ENCODE results near the gene C5orf63. TPM values are rescaled to one million over a fixed set of nuclear protein-coding genes. Genes with fewer than 3 reads are reported as not detected.
"Not testable (repeated sequence)": the region's sequence is repeated elsewhere in the genome, so short reads cannot be mapped to it uniquely, and the experiment has no call there.

The C5orf63 gene
- total RNA-seq (5.0 TPM), polyA plus RNA-seq (ENCODE audit: insufficient read depth in 1 of 8, insufficient read length in 8 of 8, low replicate concordance in 1 of 8) (1 to 10 TPM; 5.5 to 9.3 (median 6.8) TPM)
- long read RNA-seq, donor 1, full-length matches to known transcripts, result 1 of 1 reads
- long read RNA-seq, donor 1, partial matches to known transcripts, result 0 of 1 reads
- long read RNA-seq, donor 1, other reads (novel, unspliced or antisense), result 0 of 1 reads
- long read RNA-seq, donor 2, result 0 reads
- long read RNA-seq, donor 3, full-length matches to known transcripts, result 3 of 3 reads
- long read RNA-seq, donor 3, partial matches to known transcripts, result 0 of 3 reads
- long read RNA-seq, donor 3, other reads (novel, unspliced or antisense), result 0 of 3 reads
- long read RNA-seq, donor 4, result 0 reads
- long read RNA-seq, donor 5, full-length matches to known transcripts, result 4 of 4 reads
- long read RNA-seq, donor 5, partial matches to known transcripts, result 0 of 4 reads
- long read RNA-seq, donor 5, other reads (novel, unspliced or antisense), result 0 of 4 reads
- long read RNA-seq, donor 6, full-length matches to known transcripts, result 9 of 9 reads
- long read RNA-seq, donor 6, partial matches to known transcripts, result 0 of 9 reads
- long read RNA-seq, donor 6, other reads (novel, unspliced or antisense), result 0 of 9 reads
- long read RNA-seq, donor 7, partial matches to known transcripts, result 0 of 1 reads
- long read RNA-seq, donor 7, other reads (novel, unspliced or antisense), result 0 of 1 reads
- long read RNA-seq, donor 8, full-length matches to known transcripts, result 2 of 2 reads
- long read RNA-seq, donor 8, partial matches to known transcripts, result 0 of 2 reads
- long read RNA-seq, donor 8, other reads (novel, unspliced or antisense), result 0 of 2 reads
- long read RNA-seq, donor 9, full-length matches to known transcripts, result 3 of 3 reads
- long read RNA-seq, donor 9, partial matches to known transcripts, result 0 of 3 reads
- long read RNA-seq, donor 9, other reads (novel, unspliced or antisense), result 0 of 3 reads
- long read RNA-seq, donor 10, partial matches to known transcripts, result 0 of 2 reads
- long read RNA-seq, donor 10, other reads (novel, unspliced or antisense), result 0 of 2 reads
- long read RNA-seq, donor 11, partial matches to known transcripts, result 0 of 1 reads
- long read RNA-seq, donor 11, other reads (novel, unspliced or antisense), result 0 of 1 reads

DNA sequence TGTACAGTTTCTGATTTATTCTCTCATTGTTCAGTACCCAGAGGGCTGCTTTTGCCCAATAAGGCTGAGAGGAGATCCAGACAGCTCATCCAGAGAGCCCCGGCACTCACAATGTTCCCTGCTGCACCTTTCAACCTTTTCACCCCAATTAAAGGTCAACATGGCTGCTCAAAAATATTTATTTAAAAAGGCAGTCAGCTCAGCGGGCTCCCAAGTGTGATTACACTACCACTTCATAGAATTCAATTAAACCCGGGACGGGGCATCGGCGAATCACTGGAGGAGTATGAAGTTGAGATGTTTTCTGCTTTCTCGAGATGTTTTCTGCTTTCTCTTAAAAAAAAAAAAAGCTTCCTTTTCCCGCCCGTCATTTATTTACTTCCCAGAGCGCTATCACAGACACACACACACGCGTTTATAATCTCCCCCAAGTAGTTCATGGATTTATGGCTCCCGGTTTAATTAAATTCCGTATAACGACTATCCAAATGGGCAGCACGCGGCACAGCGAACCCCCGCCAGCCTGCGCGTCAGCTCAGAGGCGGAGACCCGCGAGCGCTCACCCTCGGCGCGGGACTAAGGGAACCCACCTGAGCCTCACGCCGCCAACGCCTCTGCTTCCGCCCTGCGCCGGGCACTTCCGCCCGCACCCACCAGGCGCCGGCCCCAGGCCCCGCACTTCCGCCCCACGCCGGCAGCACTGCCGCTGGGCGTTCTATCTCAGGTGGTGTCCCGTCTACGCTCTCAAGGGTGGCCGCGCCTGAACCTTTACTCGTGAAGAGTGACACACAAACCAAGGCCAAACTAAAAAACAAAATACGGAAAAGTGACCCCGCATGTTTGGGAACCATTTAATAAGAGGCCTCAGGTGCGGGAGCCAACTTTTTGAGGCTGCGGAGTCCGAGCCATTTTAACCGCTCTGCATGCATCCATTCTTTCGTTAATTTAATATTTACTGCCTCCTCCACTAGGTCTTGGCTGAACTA, at the start of gene C5orf63:
Gene C5orf63 (minus strand): TSS at position 642 of the 986 bp plus-strand sequence. CDS start 14,507 bp downstream, outside the sequence.
- WGBS (ENCODE audit: insufficient coverage), result 16% methylated on average over 32 of the region's 56 CpGs
- Histone ChIP-seq H3K9me3 (replicated peaks; ENCODE audit: control insufficient read depth, low read depth, low read length) (no peaks in the 10 kb centered on the region), H3K27me3 (ENCODE audit: control insufficient read depth, insufficient read depth, low read length) (no peaks in the 10 kb centered on the region), H3K4me1 (ENCODE audit: control insufficient read depth, insufficient read depth, low read length) (peaks cover 6% of the 10 kb centered on the region), H3K27ac (ENCODE audit: low read length) (peak within 1 kb of the TSS; percentile 60), H3K36me3 (ENCODE audit: control insufficient read depth, insufficient read depth, low read length) (peaks cover 2% of the 10 kb centered on the region), H3K4me3 (ENCODE audit: low read length) (peak within 1 kb of the TSS; percentile 72)
- DNase-seq, result peak; percentile 65

DNA sequence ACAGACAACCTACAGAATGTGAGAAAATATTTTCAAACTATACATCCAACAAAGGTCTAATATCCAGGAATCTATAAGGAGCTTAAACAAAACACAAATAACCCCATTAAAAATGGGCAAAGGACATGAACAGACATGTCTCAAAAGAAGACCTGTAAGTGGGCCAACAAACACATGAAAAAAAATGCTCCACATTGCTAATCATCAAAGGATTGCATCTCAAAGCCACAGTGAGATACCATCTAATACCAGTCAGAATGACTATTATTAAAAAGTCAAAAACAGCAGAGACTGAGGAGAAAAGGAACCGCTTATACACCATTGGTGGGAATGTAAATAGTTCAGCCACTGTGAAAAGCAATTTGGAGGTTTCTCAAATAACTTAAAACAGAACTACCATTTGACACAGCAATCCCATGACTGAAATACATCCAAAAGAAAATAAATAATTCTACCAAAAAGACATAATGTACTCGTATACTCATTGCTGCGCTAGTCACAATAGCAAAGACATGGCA, 39.1 kb upstream of the C5orf63 start:
- Histone ChIP-seq H3K4me3 (ENCODE audit: low read length) (no peak overlapping the region), H3K4me1 (ENCODE audit: control insufficient read depth, insufficient read depth, low read length) (no peaks in the 10 kb centered on the region), H3K36me3 (ENCODE audit: control insufficient read depth, insufficient read depth, low read length) (no peaks in the 10 kb centered on the region), H3K27ac (ENCODE audit: low read length) (no peak overlapping the region), H3K9me3 (replicated peaks; ENCODE audit: control insufficient read depth, low read depth, low read length) (peaks cover 2% of the 10 kb centered on the region), H3K27me3 (ENCODE audit: control insufficient read depth, insufficient read depth, low read length) (no peaks in the 10 kb centered on the region)
- WGBS (ENCODE audit: insufficient coverage), result no CpG with 5 or more reads among the region's 3 CpGs
- DNase-seq, result no peak

DNA sequence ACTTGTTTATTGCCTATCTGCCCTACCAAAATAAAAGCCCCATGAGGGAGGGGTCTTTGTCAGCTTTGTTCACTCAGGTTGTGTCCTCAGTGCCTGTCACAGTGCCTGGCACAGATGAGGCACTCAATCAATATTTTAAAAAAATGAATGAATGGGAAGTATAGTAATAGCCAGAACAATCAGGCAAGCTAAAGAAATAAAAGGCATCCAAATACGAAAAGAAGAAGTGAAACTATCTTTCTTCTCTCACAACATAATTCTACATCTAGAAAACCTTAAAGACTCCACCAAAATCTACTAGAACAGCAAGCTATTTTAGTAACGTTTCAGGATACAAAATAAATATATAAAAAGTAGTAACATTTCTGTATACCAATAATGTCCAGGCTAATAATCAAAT, 37.8 kb upstream of the C5orf63 start:
- WGBS (ENCODE audit: insufficient coverage), result no CpG with 5 or more reads among the region's 2 CpGs
- no peaks in the 10 kb centered on the region for H3K4me1 ChIP-seq (ENCODE audit: control insufficient read depth, insufficient read depth, low read length)
- H3K27me3 ChIP-seq (ENCODE audit: control insufficient read depth, insufficient read depth, low read length), result no peaks in the 10 kb centered on the region
- no peak overlapping the region for H3K4me3 ChIP-seq (ENCODE audit: low read length)
- no peak overlapping the region for H3K27ac ChIP-seq (ENCODE audit: low read length)
- no peak for DNase-seq
- no peaks in the 10 kb centered on the region for H3K36me3 ChIP-seq (ENCODE audit: control insufficient read depth, insufficient read depth, low read length)
- H3K9me3 ChIP-seq (replicated peaks; ENCODE audit: control insufficient read depth, low read depth, low read length), result peaks cover 2% of the 10 kb centered on the region

DNA sequence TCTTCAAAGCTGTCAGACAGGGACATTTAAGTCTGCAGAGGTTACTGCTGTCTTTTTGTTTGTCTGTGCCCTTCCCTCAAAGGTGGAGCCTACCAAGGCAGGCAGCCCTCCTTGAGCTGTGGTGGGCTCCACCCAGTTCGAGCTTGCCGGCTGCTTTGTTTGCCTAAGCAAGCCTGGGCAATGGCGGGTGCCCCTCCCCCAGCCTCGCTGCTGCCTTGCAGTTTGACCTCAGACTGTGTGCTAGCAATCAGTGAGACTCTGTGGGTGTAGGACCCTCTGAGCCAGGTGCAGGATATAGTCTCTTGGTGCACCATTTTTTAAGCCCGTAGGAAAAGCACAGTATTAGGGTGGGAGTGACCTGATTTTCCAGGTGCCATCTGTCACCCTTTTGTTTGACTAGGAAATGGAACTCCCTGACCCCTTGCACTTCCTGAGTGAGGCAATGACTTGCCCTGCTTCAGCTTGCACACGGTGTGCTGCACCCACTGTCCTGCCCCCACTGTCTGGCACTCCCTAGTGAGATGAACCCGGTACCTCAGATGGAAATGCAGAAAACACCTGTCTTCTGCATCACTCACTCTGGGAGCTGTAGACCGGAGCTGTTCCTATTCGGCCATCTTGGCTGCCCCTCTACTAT, 35.4 kb upstream of the C5orf63 start:
- WGBS (ENCODE audit: insufficient coverage), result 77% methylated on average over 4 of the region's 9 CpGs
- not testable (repeated sequence) for H3K36me3 ChIP-seq (ENCODE audit: control insufficient read depth, insufficient read depth, low read length); H3K4me3 ChIP-seq (ENCODE audit: low read length); H3K4me1 ChIP-seq (ENCODE audit: control insufficient read depth, insufficient read depth, low read length); H3K9me3 ChIP-seq (replicated peaks; ENCODE audit: control insufficient read depth, low read depth, low read length); H3K27me3 ChIP-seq (ENCODE audit: control insufficient read depth, insufficient read depth, low read length); DNase-seq; H3K27ac ChIP-seq (ENCODE audit: low read length)

DNA sequence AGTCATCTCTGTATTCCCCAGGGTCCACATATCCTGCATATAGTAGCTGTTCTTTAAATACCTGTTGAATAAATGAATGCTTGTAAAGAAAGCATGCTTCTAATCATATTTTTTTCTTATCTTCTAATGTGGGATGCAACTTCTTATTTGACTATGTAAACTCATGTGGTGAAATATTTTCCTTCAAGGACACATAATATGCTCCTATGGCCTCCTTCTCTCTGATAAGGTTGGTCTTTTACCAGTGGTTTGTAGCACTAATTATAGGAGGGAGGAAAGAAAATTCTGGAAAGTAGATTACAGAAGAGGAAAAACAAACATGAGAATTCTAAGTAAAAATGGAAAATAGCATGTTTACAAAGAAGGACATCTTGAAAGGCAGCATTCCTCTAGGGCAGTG, 28.6 kb upstream of the C5orf63 start:
- no peaks in the 10 kb centered on the region for H3K36me3 ChIP-seq (ENCODE audit: control insufficient read depth, insufficient read depth, low read length)
- no peaks in the 10 kb centered on the region for H3K9me3 ChIP-seq (replicated peaks; ENCODE audit: control insufficient read depth, low read depth, low read length)
- H3K27me3 ChIP-seq (ENCODE audit: control insufficient read depth, insufficient read depth, low read length), result no peaks in the 10 kb centered on the region
- peaks cover 4% of the 10 kb centered on the region for H3K4me1 ChIP-seq (ENCODE audit: control insufficient read depth, insufficient read depth, low read length)
- no peak for DNase-seq
- H3K4me3 ChIP-seq (ENCODE audit: low read length), result no peak overlapping the region
- H3K27ac ChIP-seq (ENCODE audit: low read length), result no peak overlapping the region

DNA sequence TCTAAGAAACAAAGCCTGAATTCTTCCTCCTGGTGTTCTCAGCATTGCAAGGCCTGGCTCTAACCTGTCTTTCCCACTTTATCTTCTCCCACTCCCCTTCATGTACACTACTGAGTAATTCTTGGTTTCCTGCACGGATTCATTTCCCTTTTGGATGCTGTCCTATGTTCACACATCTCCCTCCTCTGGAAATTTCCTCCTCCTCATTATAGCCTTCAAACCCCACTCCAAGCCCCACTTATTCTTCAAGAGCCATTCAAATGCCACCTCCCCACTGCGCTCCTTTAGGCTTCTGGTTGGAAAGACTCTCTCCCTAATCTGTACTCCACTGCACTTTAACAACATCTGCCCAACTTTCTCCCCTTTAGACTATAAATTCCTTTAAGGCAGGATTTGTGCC, 28.2 kb upstream of the C5orf63 start:
- Histone ChIP-seq H3K9me3 (replicated peaks; ENCODE audit: control insufficient read depth, low read depth, low read length) (no peaks in the 10 kb centered on the region), H3K4me3 (ENCODE audit: low read length) (no peak overlapping the region), H3K36me3 (ENCODE audit: control insufficient read depth, insufficient read depth, low read length) (no peaks in the 10 kb centered on the region), H3K27ac (ENCODE audit: low read length) (no peak overlapping the region), H3K27me3 (ENCODE audit: control insufficient read depth, insufficient read depth, low read length) (no peaks in the 10 kb centered on the region), H3K4me1 (ENCODE audit: control insufficient read depth, insufficient read depth, low read length) (peaks cover 7% of the 10 kb centered on the region)
- DNase-seq, result no peak
- WGBS (ENCODE audit: insufficient coverage), result 56% methylated on average over 2 of the region's 2 CpGs

DNA sequence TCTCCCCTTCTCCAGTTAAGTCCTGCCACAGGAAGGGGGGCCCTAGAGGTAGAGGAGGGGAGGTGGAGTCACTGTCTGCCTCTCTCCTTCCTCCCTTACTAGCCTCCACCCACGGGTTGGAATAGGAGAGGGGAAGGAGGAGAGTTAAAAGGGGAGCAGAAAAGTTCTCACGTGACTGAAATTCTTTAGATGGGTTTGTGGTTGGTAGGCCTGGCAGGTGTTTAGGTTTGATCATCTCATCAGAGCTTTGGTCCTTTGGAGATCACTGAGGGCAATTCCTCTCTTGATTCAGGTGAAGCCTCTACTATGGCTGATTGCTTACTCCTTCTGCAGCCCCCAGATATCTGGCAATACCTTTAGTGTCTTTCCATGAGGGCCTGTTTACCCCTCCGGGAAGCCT, 24.9 kb upstream of the C5orf63 start:
- Histone ChIP-seq H3K4me3 (ENCODE audit: low read length) (no peak overlapping the region), H3K36me3 (ENCODE audit: control insufficient read depth, insufficient read depth, low read length) (no peaks in the 10 kb centered on the region), H3K9me3 (replicated peaks; ENCODE audit: control insufficient read depth, low read depth, low read length) (no peaks in the 10 kb centered on the region), H3K27me3 (ENCODE audit: control insufficient read depth, insufficient read depth, low read length) (no peaks in the 10 kb centered on the region), H3K4me1 (ENCODE audit: control insufficient read depth, insufficient read depth, low read length) (peaks cover 10% of the 10 kb centered on the region), H3K27ac (ENCODE audit: low read length) (no peak overlapping the region)
- WGBS (ENCODE audit: insufficient coverage), result 76% methylated on average over 2 of the region's 3 CpGs
- DNase-seq, result no peak

DNA sequence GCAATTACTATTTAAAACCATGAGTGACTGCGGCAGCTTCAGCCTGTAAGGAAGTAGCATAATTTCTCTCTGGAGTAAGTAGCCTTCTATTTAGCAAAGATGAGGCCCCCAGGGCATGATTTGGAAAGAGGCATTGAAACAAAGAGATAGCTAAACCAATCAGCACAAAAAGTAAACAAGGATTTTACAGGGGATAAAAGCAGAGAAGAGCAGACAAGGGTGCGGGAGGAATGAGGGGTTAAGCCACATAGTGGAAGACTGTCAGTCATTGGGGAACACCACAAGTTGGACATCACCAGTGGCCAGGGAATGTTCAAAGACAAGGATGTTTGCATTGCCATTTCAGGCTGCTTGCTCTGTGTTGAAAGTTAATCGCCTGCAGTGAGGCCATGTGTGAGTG, 24.0 kb upstream of the C5orf63 start:
- H3K4me3 ChIP-seq (ENCODE audit: low read length), result no peak overlapping the region
- DNase-seq, result no peak
- no peaks in the 10 kb centered on the region for H3K9me3 ChIP-seq (replicated peaks; ENCODE audit: control insufficient read depth, low read depth, low read length)
- H3K36me3 ChIP-seq (ENCODE audit: control insufficient read depth, insufficient read depth, low read length), result no peaks in the 10 kb centered on the region
- no peaks in the 10 kb centered on the region for H3K27me3 ChIP-seq (ENCODE audit: control insufficient read depth, insufficient read depth, low read length)
- 26% methylated on average over 2 of the region's 3 CpGs for WGBS (ENCODE audit: insufficient coverage)
- no peak overlapping the region for H3K27ac ChIP-seq (ENCODE audit: low read length)
- H3K4me1 ChIP-seq (ENCODE audit: control insufficient read depth, insufficient read depth, low read length), result peaks cover 10% of the 10 kb centered on the region

Data from muscle of leg (tissue), 16 donors.